ENCODE data around the gene AUNIP. TPM values are rescaled to one million over a fixed set of nuclear protein-coding genes. Genes with fewer than 3 reads are reported as not detected.

The AUNIP gene
- total RNA-seq, 1 experiment from 2014 or later: 16.1 TPM

DNA sequence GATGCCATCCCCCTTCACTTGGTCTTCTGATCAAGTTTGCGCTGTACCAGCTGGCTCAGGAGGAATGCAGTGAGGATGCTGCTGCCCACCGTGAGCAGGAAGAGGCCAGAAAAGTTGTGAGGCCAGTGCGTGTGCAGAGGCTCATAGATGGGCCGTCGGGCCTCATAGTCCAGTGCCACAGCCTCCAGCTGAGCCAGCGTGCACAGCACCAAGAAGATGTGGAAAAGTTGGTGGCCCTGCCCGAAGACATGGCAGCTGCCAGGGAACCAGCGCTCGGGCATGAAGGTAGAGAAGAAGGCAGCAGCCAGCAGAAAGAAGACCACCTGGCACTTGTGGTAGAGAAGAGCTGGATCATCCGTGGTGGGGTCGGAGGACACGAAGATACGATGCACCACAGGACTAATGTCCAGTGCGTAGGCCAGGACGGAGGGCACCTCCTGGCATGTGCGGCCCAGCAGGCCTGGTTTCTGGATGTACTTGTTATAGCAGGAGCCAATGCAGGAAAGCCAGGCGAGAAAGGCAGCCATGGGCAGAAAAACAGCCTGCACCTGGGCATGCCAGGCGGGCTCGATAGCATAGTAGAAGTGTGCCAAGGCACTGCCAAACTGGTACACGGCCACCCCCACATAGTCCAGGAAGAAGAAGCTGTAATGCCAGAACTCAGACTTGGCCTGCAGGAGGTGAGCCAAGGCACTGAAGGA, 3.7 kb upstream of the AUNIP start (continued):
- TF ChIP-seq, protein P1, sequence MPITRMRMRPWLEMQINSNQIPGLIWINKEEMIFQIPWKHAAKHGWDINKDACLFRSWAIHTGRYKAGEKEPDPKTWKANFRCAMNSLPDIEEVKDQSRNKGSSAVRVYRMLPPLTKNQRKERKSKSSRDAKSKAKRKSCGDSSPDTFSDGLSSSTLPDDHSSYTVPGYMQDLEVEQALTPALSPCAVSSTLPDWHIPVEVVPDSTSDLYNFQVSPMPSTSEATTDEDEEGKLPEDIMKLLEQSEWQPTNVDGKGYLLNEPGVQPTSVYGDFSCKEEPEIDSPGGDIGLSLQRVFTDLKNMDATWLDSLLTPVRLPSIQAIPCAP (CRISPR knock-in tag; IDR thresholded peaks at IDR 0.05): no peak
- TF ChIP-seq, protein P2, sequence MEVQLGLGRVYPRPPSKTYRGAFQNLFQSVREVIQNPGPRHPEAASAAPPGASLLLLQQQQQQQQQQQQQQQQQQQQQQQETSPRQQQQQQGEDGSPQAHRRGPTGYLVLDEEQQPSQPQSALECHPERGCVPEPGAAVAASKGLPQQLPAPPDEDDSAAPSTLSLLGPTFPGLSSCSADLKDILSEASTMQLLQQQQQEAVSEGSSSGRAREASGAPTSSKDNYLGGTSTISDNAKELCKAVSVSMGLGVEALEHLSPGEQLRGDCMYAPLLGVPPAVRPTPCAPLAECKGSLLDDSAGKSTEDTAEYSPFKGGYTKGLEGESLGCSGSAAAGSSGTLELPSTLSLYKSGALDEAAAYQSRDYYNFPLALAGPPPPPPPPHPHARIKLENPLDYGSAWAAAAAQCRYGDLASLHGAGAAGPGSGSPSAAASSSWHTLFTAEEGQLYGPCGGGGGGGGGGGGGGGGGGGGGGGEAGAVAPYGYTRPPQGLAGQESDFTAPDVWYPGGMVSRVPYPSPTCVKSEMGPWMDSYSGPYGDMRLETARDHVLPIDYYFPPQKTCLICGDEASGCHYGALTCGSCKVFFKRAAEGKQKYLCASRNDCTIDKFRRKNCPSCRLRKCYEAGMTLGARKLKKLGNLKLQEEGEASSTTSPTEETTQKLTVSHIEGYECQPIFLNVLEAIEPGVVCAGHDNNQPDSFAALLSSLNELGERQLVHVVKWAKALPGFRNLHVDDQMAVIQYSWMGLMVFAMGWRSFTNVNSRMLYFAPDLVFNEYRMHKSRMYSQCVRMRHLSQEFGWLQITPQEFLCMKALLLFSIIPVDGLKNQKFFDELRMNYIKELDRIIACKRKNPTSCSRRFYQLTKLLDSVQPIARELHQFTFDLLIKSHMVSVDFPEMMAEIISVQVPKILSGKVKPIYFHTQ (CRISPR knock-in tag; IDR thresholded peaks at IDR 0.05): no peak
- TF ChIP-seq, protein P3, sequence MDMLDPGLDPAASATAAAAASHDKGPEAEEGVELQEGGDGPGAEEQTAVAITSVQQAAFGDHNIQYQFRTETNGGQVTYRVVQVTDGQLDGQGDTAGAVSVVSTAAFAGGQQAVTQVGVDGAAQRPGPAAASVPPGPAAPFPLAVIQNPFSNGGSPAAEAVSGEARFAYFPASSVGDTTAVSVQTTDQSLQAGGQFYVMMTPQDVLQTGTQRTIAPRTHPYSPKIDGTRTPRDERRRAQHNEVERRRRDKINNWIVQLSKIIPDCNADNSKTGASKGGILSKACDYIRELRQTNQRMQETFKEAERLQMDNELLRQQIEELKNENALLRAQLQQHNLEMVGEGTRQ (CRISPR knock-in tag; IDR thresholded peaks at IDR 0.05): no peak
- TF ChIP-seq SP1 (CRISPR knock-in tag; conservative IDR thresholded peaks at IDR 0.05) (no peak), TCF7 (CRISPR knock-in tag; IDR thresholded peaks at IDR 0.05; ENCODE audit: low read depth) (no peak)
- TF ChIP-seq, protein P4, sequence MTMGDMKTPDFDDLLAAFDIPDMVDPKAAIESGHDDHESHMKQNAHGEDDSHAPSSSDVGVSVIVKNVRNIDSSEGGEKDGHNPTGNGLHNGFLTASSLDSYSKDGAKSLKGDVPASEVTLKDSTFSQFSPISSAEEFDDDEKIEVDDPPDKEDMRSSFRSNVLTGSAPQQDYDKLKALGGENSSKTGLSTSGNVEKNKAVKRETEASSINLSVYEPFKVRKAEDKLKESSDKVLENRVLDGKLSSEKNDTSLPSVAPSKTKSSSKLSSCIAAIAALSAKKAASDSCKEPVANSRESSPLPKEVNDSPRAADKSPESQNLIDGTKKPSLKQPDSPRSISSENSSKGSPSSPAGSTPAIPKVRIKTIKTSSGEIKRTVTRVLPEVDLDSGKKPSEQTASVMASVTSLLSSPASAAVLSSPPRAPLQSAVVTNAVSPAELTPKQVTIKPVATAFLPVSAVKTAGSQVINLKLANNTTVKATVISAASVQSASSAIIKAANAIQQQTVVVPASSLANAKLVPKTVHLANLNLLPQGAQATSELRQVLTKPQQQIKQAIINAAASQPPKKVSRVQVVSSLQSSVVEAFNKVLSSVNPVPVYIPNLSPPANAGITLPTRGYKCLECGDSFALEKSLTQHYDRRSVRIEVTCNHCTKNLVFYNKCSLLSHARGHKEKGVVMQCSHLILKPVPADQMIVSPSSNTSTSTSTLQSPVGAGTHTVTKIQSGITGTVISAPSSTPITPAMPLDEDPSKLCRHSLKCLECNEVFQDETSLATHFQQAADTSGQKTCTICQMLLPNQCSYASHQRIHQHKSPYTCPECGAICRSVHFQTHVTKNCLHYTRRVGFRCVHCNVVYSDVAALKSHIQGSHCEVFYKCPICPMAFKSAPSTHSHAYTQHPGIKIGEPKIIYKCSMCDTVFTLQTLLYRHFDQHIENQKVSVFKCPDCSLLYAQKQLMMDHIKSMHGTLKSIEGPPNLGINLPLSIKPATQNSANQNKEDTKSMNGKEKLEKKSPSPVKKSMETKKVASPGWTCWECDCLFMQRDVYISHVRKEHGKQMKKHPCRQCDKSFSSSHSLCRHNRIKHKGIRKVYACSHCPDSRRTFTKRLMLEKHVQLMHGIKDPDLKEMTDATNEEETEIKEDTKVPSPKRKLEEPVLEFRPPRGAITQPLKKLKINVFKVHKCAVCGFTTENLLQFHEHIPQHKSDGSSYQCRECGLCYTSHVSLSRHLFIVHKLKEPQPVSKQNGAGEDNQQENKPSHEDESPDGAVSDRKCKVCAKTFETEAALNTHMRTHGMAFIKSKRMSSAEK (CRISPR knock-in tag; IDR thresholded peaks at IDR 0.05; ENCODE audit: borderline replicate concordance): no peak

DNA sequence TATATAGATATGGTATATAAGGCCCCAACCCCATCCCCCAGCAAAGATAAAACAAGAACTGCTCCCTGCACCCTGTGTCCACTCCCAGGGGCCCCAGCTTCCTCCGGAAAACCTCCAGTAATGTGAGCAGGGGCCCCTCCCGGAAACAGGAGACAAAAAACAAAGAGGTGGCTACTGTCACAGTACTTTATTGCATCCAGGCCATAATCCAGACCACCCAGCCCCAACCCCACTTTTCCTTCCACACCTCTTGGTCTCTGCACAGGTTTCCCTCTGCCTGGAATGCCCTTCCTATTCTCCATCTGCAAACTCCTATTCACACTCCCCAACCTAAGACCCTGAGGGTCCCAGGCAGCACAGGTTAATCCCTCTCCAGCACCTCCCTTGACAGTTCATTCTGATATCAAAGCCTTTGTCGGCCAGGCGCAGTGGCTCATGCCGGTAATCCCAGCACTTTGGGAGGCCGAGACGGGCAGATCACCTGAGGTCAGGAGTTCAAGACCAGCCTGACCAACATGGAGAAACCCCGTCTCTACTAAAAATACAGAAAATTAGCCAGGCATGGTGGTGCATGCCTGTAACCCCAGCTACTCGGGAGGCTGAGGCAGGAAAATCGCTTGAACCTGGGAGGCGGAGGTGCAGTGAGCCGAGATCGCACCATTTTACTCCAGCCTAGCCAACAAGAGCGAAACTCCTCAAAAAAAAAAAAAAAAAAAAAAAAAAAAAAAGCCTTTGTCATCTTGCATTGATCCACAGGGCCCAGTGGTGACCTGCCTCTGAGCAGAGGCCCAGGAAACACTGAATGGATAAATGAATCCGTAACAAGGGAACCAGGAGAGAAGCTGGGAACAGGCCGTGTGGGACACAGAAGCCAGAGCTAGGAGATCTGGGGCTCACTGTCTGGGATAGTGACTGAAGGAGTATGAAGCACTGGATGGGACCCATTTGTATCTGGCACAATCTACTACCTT, 2.3 kb upstream of the AUNIP start:
- Mint-ChIP-seq H3K9me3 (no peaks in the 10 kb centered on the region), H3K4me1 (peaks cover 13% of the 10 kb centered on the region), H3K27me3 (ENCODE audit: low read depth) (no peaks in the 10 kb centered on the region), H3K27ac (no peak overlapping the region; the same call in 1 of the 2 replicates), H3K36me3 (peaks cover 6% of the 10 kb centered on the region; the same call in 1 of the 2 replicates), H3K4me3 (no peak overlapping the region)
- ATAC-seq (no peak), DNase-seq (ENCODE audit: low spot score) (no peak)
- ChIA-PET CTCF (interaction anchor here (0.6 to 1.3 kb wide), 2 partner anchors 34 to 356 kb away, joined by 3 to 9 read pairs; no protein-coding TSS in a partner anchor), POLR2A (interaction anchor here (1.0 kb wide), 1 partner anchor 13 kb away, joined by 5 read pairs; no protein-coding TSS in a partner anchor)
- TF ChIP-seq, protein P5, sequence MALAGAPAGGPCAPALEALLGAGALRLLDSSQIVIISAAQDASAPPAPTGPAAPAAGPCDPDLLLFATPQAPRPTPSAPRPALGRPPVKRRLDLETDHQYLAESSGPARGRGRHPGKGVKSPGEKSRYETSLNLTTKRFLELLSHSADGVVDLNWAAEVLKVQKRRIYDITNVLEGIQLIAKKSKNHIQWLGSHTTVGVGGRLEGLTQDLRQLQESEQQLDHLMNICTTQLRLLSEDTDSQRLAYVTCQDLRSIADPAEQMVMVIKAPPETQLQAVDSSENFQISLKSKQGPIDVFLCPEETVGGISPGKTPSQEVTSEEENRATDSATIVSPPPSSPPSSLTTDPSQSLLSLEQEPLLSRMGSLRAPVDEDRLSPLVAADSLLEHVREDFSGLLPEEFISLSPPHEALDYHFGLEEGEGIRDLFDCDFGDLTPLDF (CRISPR knock-in tag; IDR thresholded peaks at IDR 0.05): no peak
- TF ChIP-seq JUN (CRISPR knock-in tag; IDR thresholded peaks at IDR 0.05): no peak
- TF ChIP-seq ESRRA (CRISPR knock-in tag; IDR thresholded peaks at IDR 0.05; ENCODE audit: borderline replicate concordance): no peak
- TF ChIP-seq, protein P6, sequence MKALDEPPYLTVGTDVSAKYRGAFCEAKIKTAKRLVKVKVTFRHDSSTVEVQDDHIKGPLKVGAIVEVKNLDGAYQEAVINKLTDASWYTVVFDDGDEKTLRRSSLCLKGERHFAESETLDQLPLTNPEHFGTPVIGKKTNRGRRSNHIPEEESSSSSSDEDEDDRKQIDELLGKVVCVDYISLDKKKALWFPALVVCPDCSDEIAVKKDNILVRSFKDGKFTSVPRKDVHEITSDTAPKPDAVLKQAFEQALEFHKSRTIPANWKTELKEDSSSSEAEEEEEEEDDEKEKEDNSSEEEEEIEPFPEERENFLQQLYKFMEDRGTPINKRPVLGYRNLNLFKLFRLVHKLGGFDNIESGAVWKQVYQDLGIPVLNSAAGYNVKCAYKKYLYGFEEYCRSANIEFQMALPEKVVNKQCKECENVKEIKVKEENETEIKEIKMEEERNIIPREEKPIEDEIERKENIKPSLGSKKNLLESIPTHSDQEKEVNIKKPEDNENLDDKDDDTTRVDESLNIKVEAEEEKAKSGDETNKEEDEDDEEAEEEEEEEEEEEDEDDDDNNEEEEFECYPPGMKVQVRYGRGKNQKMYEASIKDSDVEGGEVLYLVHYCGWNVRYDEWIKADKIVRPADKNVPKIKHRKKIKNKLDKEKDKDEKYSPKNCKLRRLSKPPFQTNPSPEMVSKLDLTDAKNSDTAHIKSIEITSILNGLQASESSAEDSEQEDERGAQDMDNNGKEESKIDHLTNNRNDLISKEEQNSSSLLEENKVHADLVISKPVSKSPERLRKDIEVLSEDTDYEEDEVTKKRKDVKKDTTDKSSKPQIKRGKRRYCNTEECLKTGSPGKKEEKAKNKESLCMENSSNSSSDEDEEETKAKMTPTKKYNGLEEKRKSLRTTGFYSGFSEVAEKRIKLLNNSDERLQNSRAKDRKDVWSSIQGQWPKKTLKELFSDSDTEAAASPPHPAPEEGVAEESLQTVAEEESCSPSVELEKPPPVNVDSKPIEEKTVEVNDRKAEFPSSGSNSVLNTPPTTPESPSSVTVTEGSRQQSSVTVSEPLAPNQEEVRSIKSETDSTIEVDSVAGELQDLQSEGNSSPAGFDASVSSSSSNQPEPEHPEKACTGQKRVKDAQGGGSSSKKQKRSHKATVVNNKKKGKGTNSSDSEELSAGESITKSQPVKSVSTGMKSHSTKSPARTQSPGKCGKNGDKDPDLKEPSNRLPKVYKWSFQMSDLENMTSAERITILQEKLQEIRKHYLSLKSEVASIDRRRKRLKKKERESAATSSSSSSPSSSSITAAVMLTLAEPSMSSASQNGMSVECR (CRISPR knock-in tag; IDR thresholded peaks at IDR 0.05; ENCODE audit: borderline replicate concordance): no peak
- TF ChIP-seq, protein P7, sequence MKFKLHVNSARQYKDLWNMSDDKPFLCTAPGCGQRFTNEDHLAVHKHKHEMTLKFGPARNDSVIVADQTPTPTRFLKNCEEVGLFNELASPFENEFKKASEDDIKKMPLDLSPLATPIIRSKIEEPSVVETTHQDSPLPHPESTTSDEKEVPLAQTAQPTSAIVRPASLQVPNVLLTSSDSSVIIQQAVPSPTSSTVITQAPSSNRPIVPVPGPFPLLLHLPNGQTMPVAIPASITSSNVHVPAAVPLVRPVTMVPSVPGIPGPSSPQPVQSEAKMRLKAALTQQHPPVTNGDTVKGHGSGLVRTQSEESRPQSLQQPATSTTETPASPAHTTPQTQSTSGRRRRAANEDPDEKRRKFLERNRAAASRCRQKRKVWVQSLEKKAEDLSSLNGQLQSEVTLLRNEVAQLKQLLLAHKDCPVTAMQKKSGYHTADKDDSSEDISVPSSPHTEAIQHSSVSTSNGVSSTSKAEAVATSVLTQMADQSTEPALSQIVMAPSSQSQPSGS (CRISPR knock-in tag; IDR thresholded peaks at IDR 0.05; ENCODE audit: borderline replicate concordance, low read depth): no peak
- TF ChIP-seq ZNF219 (CRISPR knock-in tag; IDR thresholded peaks at IDR 0.05; ENCODE audit: borderline replicate concordance): no peak
- TF ChIP-seq CREB1 (CRISPR knock-in tag; IDR thresholded peaks at IDR 0.05): no peak
- TF ChIP-seq KAT7 (CRISPR knock-in tag; IDR thresholded peaks at IDR 0.05; ENCODE audit: borderline replicate concordance): no peak
- TF ChIP-seq TP53 (CRISPR knock-in tag; IDR thresholded peaks at IDR 0.05): no peak

Measured in WTC11 (cell line).